H1 (cell line): ENCODE data around the gene DNAJC17. TPM values are rescaled to one million over a fixed set of nuclear protein-coding genes. Genes with fewer than 3 reads are reported as not detected.

ENCODE experiments used
- HDAC6 ChIP-seq: IDR thresholded peaks from one replicate; pipeline ENCODE4 v1.7.1; 2012; ENCODE audit warnings: low read depth, mild to moderate bottlenecking, inconsistent platforms, low read length, moderate library complexity
- KDM5A ChIP-seq: fragments of 200-600 bp; IDR thresholded peaks from 2 replicates; pipeline ENCODE4 v1.7.1; 2012; ENCODE audit warnings: mild to moderate bottlenecking, low read length, inconsistent platforms, mixed read lengths
- POLR2A ChIP-seq, 2 experiments: IDR thresholded peaks; 1 replicate in 1 of 2; 2 replicates in 1 of 2; pipeline ENCODE4 v1.6.1; 2011; ENCODE audit warnings: low read depth in 2 of 2, low read length in 2 of 2, mild to moderate bottlenecking in 2 of 2; ENCODE audit errors: control extremely low read depth in 1 of 2
- POU5F1 ChIP-seq: IDR thresholded peaks from 2 replicates; pipeline ENCODE4 v1.6.1; 2011; ENCODE audit warnings: low read depth, mild to moderate bottlenecking, low read length, moderate library complexity
- polyA plus RNA-seq, 7 experiments: library from polyadenylated mRNA; depleted of rRNA in 3 of 7; stranded (reverse) in 5 of 7; unstranded in 2 of 7; fragments of >200 nt in 5 of 7; fragments of 200-250 nt in 2 of 7; gene quantifications; 1 replicate in 5 of 7; 2 replicates in 1 of 7; 4 replicates in 1 of 7; pipeline versions ENCODE4 v1.2.1 to v1.2.3, GENCODE V29; 2011 to 2013; ENCODE audit warnings: missing spikeins in 2 of 7, mixed read lengths in 2 of 7
- total RNA-seq: library from RNA; stranded (reverse); fragmentation: NEBNext Ultra II Directional; extraction: Animal tissue kit (Norgen Biotek cat#: 25700); gene quantifications from 2 replicates; pipeline ENCODE4 v1.2.1, GENCODE V29; 2021
- TF ChIP-seq, protein P1 (sequence below): fragments of 300-600 bp; sonication (generic); IDR thresholded peaks from 2 replicates; pipeline ENCODE4 v1.7.1; 2012; ENCODE audit warnings: low read length, moderate library complexity, mild to moderate bottlenecking, inconsistent platforms; ENCODE audit not compliant: insufficient replicate concordance

DNAJC17 gene
- total and polyA plus RNA-seq, 2 of the 8 experiments (the other 6 are each of a cell fraction or from before 2014, with no cell fraction given), result 39.5 to 45.4 TPM

DNA sequence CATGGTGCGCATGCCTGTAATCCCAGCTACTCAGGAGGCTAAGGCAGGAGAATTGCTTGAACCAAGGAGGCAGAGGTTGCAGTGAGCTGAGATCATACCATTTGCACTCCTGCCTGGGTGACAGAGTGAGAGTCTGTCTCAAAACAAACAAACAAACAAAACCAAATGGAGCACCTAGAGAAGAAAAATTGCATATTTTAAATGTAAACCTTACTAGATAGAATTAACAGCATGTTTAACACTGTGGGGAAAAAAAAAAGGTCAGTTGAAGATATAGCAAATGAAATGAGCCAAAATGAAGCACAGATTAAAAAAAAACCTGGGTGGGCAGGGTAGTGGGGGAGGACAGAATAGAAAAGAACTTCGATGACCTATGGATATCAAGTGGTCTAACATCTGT is 13.9 kb upstream of the DNAJC17 start (continued):
- TF ChIP-seq, protein P1, sequence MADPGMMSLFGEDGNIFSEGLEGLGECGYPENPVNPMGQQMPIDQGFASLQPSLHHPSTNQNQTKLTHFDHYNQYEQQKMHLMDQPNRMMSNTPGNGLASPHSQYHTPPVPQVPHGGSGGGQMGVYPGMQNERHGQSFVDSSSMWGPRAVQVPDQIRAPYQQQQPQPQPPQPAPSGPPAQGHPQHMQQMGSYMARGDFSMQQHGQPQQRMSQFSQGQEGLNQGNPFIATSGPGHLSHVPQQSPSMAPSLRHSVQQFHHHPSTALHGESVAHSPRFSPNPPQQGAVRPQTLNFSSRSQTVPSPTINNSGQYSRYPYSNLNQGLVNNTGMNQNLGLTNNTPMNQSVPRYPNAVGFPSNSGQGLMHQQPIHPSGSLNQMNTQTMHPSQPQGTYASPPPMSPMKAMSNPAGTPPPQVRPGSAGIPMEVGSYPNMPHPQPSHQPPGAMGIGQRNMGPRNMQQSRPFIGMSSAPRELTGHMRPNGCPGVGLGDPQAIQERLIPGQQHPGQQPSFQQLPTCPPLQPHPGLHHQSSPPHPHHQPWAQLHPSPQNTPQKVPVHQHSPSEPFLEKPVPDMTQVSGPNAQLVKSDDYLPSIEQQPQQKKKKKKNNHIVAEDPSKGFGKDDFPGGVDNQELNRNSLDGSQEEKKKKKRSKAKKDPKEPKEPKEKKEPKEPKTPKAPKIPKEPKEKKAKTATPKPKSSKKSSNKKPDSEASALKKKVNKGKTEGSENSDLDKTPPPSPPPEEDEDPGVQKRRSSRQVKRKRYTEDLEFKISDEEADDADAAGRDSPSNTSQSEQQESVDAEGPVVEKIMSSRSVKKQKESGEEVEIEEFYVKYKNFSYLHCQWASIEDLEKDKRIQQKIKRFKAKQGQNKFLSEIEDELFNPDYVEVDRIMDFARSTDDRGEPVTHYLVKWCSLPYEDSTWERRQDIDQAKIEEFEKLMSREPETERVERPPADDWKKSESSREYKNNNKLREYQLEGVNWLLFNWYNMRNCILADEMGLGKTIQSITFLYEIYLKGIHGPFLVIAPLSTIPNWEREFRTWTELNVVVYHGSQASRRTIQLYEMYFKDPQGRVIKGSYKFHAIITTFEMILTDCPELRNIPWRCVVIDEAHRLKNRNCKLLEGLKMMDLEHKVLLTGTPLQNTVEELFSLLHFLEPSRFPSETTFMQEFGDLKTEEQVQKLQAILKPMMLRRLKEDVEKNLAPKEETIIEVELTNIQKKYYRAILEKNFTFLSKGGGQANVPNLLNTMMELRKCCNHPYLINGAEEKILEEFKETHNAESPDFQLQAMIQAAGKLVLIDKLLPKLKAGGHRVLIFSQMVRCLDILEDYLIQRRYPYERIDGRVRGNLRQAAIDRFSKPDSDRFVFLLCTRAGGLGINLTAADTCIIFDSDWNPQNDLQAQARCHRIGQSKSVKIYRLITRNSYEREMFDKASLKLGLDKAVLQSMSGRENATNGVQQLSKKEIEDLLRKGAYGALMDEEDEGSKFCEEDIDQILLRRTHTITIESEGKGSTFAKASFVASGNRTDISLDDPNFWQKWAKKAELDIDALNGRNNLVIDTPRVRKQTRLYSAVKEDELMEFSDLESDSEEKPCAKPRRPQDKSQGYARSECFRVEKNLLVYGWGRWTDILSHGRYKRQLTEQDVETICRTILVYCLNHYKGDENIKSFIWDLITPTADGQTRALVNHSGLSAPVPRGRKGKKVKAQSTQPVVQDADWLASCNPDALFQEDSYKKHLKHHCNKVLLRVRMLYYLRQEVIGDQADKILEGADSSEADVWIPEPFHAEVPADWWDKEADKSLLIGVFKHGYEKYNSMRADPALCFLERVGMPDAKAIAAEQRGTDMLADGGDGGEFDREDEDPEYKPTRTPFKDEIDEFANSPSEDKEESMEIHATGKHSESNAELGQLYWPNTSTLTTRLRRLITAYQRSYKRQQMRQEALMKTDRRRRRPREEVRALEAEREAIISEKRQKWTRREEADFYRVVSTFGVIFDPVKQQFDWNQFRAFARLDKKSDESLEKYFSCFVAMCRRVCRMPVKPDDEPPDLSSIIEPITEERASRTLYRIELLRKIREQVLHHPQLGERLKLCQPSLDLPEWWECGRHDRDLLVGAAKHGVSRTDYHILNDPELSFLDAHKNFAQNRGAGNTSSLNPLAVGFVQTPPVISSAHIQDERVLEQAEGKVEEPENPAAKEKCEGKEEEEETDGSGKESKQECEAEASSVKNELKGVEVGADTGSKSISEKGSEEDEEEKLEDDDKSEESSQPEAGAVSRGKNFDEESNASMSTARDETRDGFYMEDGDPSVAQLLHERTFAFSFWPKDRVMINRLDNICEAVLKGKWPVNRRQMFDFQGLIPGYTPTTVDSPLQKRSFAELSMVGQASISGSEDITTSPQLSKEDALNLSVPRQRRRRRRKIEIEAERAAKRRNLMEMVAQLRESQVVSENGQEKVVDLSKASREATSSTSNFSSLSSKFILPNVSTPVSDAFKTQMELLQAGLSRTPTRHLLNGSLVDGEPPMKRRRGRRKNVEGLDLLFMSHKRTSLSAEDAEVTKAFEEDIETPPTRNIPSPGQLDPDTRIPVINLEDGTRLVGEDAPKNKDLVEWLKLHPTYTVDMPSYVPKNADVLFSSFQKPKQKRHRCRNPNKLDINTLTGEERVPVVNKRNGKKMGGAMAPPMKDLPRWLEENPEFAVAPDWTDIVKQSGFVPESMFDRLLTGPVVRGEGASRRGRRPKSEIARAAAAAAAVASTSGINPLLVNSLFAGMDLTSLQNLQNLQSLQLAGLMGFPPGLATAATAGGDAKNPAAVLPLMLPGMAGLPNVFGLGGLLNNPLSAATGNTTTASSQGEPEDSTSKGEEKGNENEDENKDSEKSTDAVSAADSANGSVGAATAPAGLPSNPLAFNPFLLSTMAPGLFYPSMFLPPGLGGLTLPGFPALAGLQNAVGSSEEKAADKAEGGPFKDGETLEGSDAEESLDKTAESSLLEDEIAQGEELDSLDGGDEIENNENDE, result no peak
- no peak for TF ChIP-seq POLR2A (IDR thresholded peaks at IDR 0.05; ENCODE audit: control extremely low read depth in 1 of 2, low read depth in 2 of 2, low read length in 2 of 2)
- no peak for TF ChIP-seq KDM5A
- no peak for TF ChIP-seq HDAC6
- TF ChIP-seq POU5F1, result no peak
